Fibroblast of pulmonary artery (primary cell): Measurements from ENCODE around the gene GRID2.
"Not testable (repeated sequence)": the region's sequence is repeated elsewhere in the genome, so short reads cannot be mapped to it uniquely, and the experiment has no call there.

Experiments
- DNase-seq: peaks from one replicate; pipeline ENCODE4 v3.0.0-alpha.2; 2010; ENCODE audit warnings: low read depth
- H3K4me3 ChIP-seq: replicated peaks from 2 replicates; pipeline ENCODE4 v1.5.1; 2011; ENCODE audit warnings: low read depth, mild to moderate bottlenecking, control low read depth, low read length, moderate library complexity
- CTCF ChIP-seq: IDR thresholded peaks from 2 replicates; pipeline ENCODE4 v1.5.1; 2011; ENCODE audit warnings: mild to moderate bottlenecking, control low read depth, low read length, inconsistent platforms; ENCODE audit errors: missing control alignments

Gene GRID2

GRCh38 chr4:93660036-93660435 lies 1356.3 kb downstream of the GRID2 start:
- TF ChIP-seq CTCF: no peak
- DNase-seq: no peak
- no peak overlapping the region for H3K4me3 ChIP-seq

- TF ChIP-seq CTCF: no peak
- H3K4me3 ChIP-seq: no peak overlapping the region
- DNase-seq: no peak
Measured at GRCh38 chr4:93670434-93670833, 1366.7 kb downstream of the GRID2 start.

- DNase-seq: no peak
- H3K4me3 ChIP-seq: no peak overlapping the region
- no peak for TF ChIP-seq CTCF
Measured at GRCh38 chr4:93671093-93671492, 1367.3 kb downstream of the GRID2 start.

GRCh38 chr4:93676937-93677336 lies 1373.2 kb downstream of the GRID2 start:
- not testable (repeated sequence) for H3K4me3 ChIP-seq, DNase-seq

GRCh38 chr4:93684571-93684970 lies 1380.8 kb downstream of the GRID2 start:
- DNase-seq: no peak
- no peak for TF ChIP-seq CTCF
- H3K4me3 ChIP-seq: no peak overlapping the region

GRCh38 chr4:93687304-93687703 lies 1383.5 kb downstream of the GRID2 start:
- no peak for DNase-seq
- H3K4me3 ChIP-seq: no peak overlapping the region
- no peak for TF ChIP-seq CTCF

- no peak for TF ChIP-seq CTCF
- H3K4me3 ChIP-seq: no peak overlapping the region
- DNase-seq: no peak
Measured at GRCh38 chr4:93688978-93689377, 1385.2 kb downstream of the GRID2 start.

- no peak for TF ChIP-seq CTCF
- no peak overlapping the region for H3K4me3 ChIP-seq
- DNase-seq: no peak
Measured at GRCh38 chr4:93693141-93693540, 1389.4 kb downstream of the GRID2 start.
